Lung (tissue), 12 donors: ENCODE measurements around the gene ABHD8. TPM values are rescaled to one million over a fixed set of nuclear protein-coding genes. Genes with fewer than 3 reads are reported as not detected.

Experiments used
- ATAC-seq: fragments of 200-7000 bp; cut with Tn5 transposase; one replicate; pipeline ENCODE4 v1.9.1; 2020; ENCODE audit warnings: moderate number of reproducible peaks; ENCODE audit not compliant: insufficient read depth, low FRiP score
- DNase-seq, 3 donors: peaks; one replicate each; pipeline ENCODE4 v3.0.0-alpha.2; 2013 to 2017
- H3K27ac ChIP-seq, 2 donors: one replicate each; pipeline ENCODE4 v1.5.1; 2013; ENCODE audit warnings: mild to moderate bottlenecking in 2 of 2, moderate library complexity in 2 of 2, control low read depth in 1 of 2, inconsistent platforms in 1 of 2, low read depth in 1 of 2, low read length in 1 of 2
- H3K27me3 ChIP-seq, 3 donors: one replicate each; pipeline ENCODE4 v1.5.1; 2013; ENCODE audit warnings: low read length in 2 of 3; ENCODE audit not compliant: control insufficient read depth in 3 of 3, insufficient read depth in 3 of 3
- H3K36me3 ChIP-seq, 4 donors: one replicate each; pipeline ENCODE4 v1.5.1; 2013; ENCODE audit warnings: low read length in 4 of 4, mild to moderate bottlenecking in 1 of 4, moderate library complexity in 1 of 4; ENCODE audit not compliant: control insufficient read depth in 4 of 4, insufficient read depth in 4 of 4
- H3K4me1 ChIP-seq, 5 donors: one replicate each; pipeline ENCODE4 v1.5.1; 2013; ENCODE audit warnings: low read length in 5 of 5, mild to moderate bottlenecking in 2 of 5, moderate library complexity in 1 of 5; ENCODE audit not compliant: control insufficient read depth in 5 of 5, insufficient read depth in 5 of 5
- H3K4me3 ChIP-seq: one replicate; pipeline ENCODE4 v1.5.1; 2013; ENCODE audit warnings: mild to moderate bottlenecking, control low read depth, moderate library complexity
- H3K9ac ChIP-seq, 2 donors: one replicate each; pipeline ENCODE4 v1.5.1; 2013; ENCODE audit warnings: low read length in 2 of 2, control low read depth in 1 of 2; ENCODE audit not compliant: insufficient read depth in 1 of 2
- H3K9me3 ChIP-seq, 4 donors: one replicate each; pipeline ENCODE4 v1.5.1; 2013; ENCODE audit warnings: low read length in 3 of 4, mild to moderate bottlenecking in 1 of 4, moderate library complexity in 1 of 4; ENCODE audit not compliant: control insufficient read depth in 4 of 4, insufficient read depth in 3 of 4
- CTCF ChIP-seq: IDR thresholded peaks from 2 replicates; pipeline ENCODE4 v1.5.1; 2012; ENCODE audit warnings: mild to moderate bottlenecking; ENCODE audit errors: control extremely low read depth, extremely low read depth
- WGBS, 2 donors: extraction: QIAGEN DNeasy Blood & Tissue Kit; methylation state at CpG; one replicate each; pipeline ENCODE4 v1.1.7; 2013; 5-methylcytosine and 5-hydroxymethylcytosine counted together
- polyA plus RNA-seq, 2 donors: library from polyadenylated mRNA; stranded (reverse); fragments of 200-250 nt; gene quantifications; one replicate each; pipeline ENCODE4 v1.2.1, GENCODE V29; 2013
- total RNA-seq, 2 donors: library from RNA; depleted of rRNA in 1 of 2; stranded (reverse); fragments of >200 nt in 1 of 2; gene quantifications; one replicate each; pipeline ENCODE4 v1.2.1, GENCODE V29; 2014 to 2021
- donor health status: control.
- donor health status: control.
- donor health status: Bipolar disorder and iron deficiency.
- donor health status: healthy.
- donor health status: DM: yes; HTN: yes; CAD: no.

The ABHD8 gene
- total and polyA plus RNA-seq, 4 donors, result 12.8 to 23.0 (median 15.1) TPM

- Histone ChIP-seq H3K27me3 (no peaks in the 10 kb centered on the region), H3K9ac (peak overlapping the region in 1 of 2 donors; percentile 11), H3K4me3 (no peak overlapping the region), H3K4me1 (peaks cover 0 to 18% (median 9%) of the 10 kb centered on the region in 5 donors), H3K9me3 (no peaks in the 10 kb centered on the region), H3K36me3 (peaks cover 0 to 2% (median 0%) of the 10 kb centered on the region in 4 donors), H3K27ac (no peak overlapping the region)
- no peak for ATAC-seq
- TF ChIP-seq CTCF, result no peak
- 74 to 82% methylated on average over 21 of the region's 21 CpGs for WGBS, 2 donors
- no peak for DNase-seq
Observed at GRCh38 chr19:17248011-17248776, 55.0 kb downstream of the ABHD8 start.

- Histone ChIP-seq H3K9me3 (no peaks in the 10 kb centered on the region), H3K36me3 (peaks cover 0 to 2% (median 0%) of the 10 kb centered on the region in 4 donors), H3K27me3 (no peaks in the 10 kb centered on the region), H3K27ac (peak overlapping the region; percentile 85 to 91), H3K4me3 (no peak overlapping the region), H3K4me1 (peaks cover 0 to 21% (median 11%) of the 10 kb centered on the region in 5 donors), H3K9ac (no peak overlapping the region)
- 9 to 15% methylated on average over 21 of the region's 21 CpGs for WGBS, 2 donors
- ATAC-seq (no peak), DNase-seq (peak in 2 of 3 donors; percentile 63 to 69)
- no peak for TF ChIP-seq CTCF
Observed at GRCh38 chr19:17246681-17247425, 56.4 kb downstream of the ABHD8 start.

GRCh38 chr19:17245535-17245984 is 57.7 kb downstream of the ABHD8 start, which contains the start of gene NR2F6:
TSS of gene NR2F6 (minus strand) at chr19:17245919. CDS start at chr19:17245220, 699 bp downstream.
- 0 to 1% methylated on average over 29 to 72 of the region's 72 CpGs for WGBS, 2 donors

More at GRCh38 chr19:17245535-17245984, 57.7 kb downstream of the ABHD8 start, which contains the start of gene NR2F6:
- ATAC-seq (no peak), DNase-seq (no peak)
- no peaks in the 10 kb centered on the region for H3K27me3 ChIP-seq
- no peak for TF ChIP-seq CTCF
- H3K9me3 ChIP-seq, result no peaks in the 10 kb centered on the region
- peaks cover 0 to 21% (median 11%) of the 10 kb centered on the region in 5 donors for H3K4me1 ChIP-seq
- H3K9ac ChIP-seq, result no peak within 1 kb of the TSS
- H3K27ac ChIP-seq, result peak within 1 kb of the TSS; percentile 87 to 91
- no peaks in the 10 kb centered on the region for H3K36me3 ChIP-seq
- peak within 1 kb of the TSS; percentile 81 for H3K4me3 ChIP-seq
